A673 (cell line): Measurements from ENCODE around the gene PRRG1. TPM values are rescaled to one million over a fixed set of nuclear protein-coding genes. Genes with fewer than 3 reads are reported as not detected.

Experiments used
- BruUV-seq: library from RNA; stranded (reverse); fragments of 400-500 nt; replicated peaks from 2 replicates; lab custom pipeline; 2021; lab: Mats Ljungman, UMichigan
- CTCF ChIA-PET: fragments of 300-600 bp; sonication (Branson Sonifier 250); formaldehyde crosslinking; loops from one replicate; lab custom pipeline; 2022; ENCODE audit warnings: antibody characterized with exemption; lab: Charles Lee
- POLR2A ChIA-PET: fragments of 300-600 bp; sonication (Branson Sonifier 250); formaldehyde crosslinking; loops from one replicate; lab custom pipeline; 2022; ENCODE audit warnings: antibody characterized with exemption; ENCODE audit not compliant: low non-redundant PET; lab: Charles Lee
- DNase-seq: peaks from one replicate; pipeline ENCODE4 v3.0.0-alpha.2; 2015; ENCODE audit warnings: low spot score
- H3K27ac ChIP-seq: fragments of 200-600 bp; sonication (generic); 2 replicates; pipeline ENCODE4 v1.5.1; 2016; ENCODE audit warnings: mixed run types, low read depth, mild to moderate bottlenecking, mixed read lengths, antibody characterized with exemption, low read length; ENCODE audit not compliant: poor library complexity, severe bottlenecking
- H3K27me3 ChIP-seq: fragments of 200-600 bp; sonication (generic); replicated peaks from 2 replicates; pipeline ENCODE4 v1.6.1; 2017; ENCODE audit warnings: mixed run types, low read depth, mild to moderate bottlenecking, mixed read lengths, antibody characterized with exemption, low read length; ENCODE audit not compliant: insufficient read depth, poor library complexity
- H3K36me3 ChIP-seq: fragments of 200-600 bp; sonication (generic); 2 replicates; pipeline ENCODE4 v1.6.1; 2016; ENCODE audit warnings: mixed run types, mild to moderate bottlenecking, mixed read lengths, antibody characterized with exemption, low read length; ENCODE audit not compliant: insufficient read depth, poor library complexity, severe bottlenecking
- H3K4me1 ChIP-seq: fragments of 200-600 bp; sonication (generic); 2 replicates; pipeline ENCODE4 v1.6.1; 2017; ENCODE audit warnings: mixed run types, mild to moderate bottlenecking, mixed read lengths, antibody characterized with exemption, low read length; ENCODE audit not compliant: insufficient read depth, poor library complexity, severe bottlenecking
- H3K4me3 ChIP-seq: fragments of 200-600 bp; sonication (generic); 2 replicates; pipeline ENCODE4 v1.5.1; 2016; ENCODE audit warnings: low read depth, mixed run types, mild to moderate bottlenecking, mixed read lengths, low read length; ENCODE audit not compliant: poor library complexity, severe bottlenecking
- H3K9me3 ChIP-seq: fragments of 200-600 bp; sonication (generic); 2 replicates; pipeline ENCODE4 v1.6.1; 2016; ENCODE audit warnings: mixed run types, low read depth, mild to moderate bottlenecking, mixed read lengths, antibody characterized with exemption, low read length; ENCODE audit not compliant: poor library complexity, severe bottlenecking
- CTCF ChIP-seq: fragments of 300-800, 200-600 bp; sonication (generic); conservative IDR thresholded peaks from 2 replicates; pipeline ENCODE4 v1.5.1; 2017; ENCODE audit warnings: low read depth, mild to moderate bottlenecking, antibody characterized with exemption, low read length, moderate library complexity, mixed read lengths
- EZH2 ChIP-seq: fragments of 200-600 bp; sonication (generic); IDR thresholded peaks from 2 replicates; pipeline ENCODE4 v1.6.1; 2017; ENCODE audit warnings: borderline replicate concordance, low read depth, mild to moderate bottlenecking, mixed read lengths, antibody characterized with exemption, low read length; ENCODE audit not compliant: poor library complexity, severe bottlenecking
- intact Hi-C: fragments of 100-400 bp; cut with micrococcal nuclease; formaldehyde crosslinking; loops from one replicate; pipeline ENCODE4 v1.10.0; 2022; ENCODE audit not compliant: unreplicated experiment
- total RNA-seq: library from RNA; stranded (reverse); gene quantifications from 2 replicates; pipeline ENCODE4 v1.2.3, GENCODE V29; 2021

PRRG1 gene
- total RNA-seq, 1 experiment from 2014 or later: 10.4 TPM

GRCh38 chrX:37487271-37487670, 138.1 kb downstream of the PRRG1 start:
- Histone ChIP-seq H3K9me3 (no peaks in the 10 kb centered on the region), H3K27me3 (no peaks in the 10 kb centered on the region), H3K36me3 (no peaks in the 10 kb centered on the region), H3K4me1 (no peaks in the 10 kb centered on the region), H3K4me3 (no peak overlapping the region), H3K27ac (no peak overlapping the region)
- POLR2A ChIA-PET: no interaction called here
- intact Hi-C loops: no loop called here
- DNase-seq: no peak
- TF ChIP-seq CTCF (no peak), EZH2 (no peak)
- CTCF ChIA-PET: no interaction called here
- BruUV-seq: no TSS peak

GRCh38 chrX:37488323-37488722, 139.2 kb downstream of the PRRG1 start:
- ChIA-PET CTCF (no interaction called here), POLR2A (no interaction called here)
- no peaks in the 10 kb centered on the region for H3K4me1 ChIP-seq
- no peak overlapping the region for H3K27ac ChIP-seq
- no peaks in the 10 kb centered on the region for H3K36me3 ChIP-seq
- no peak overlapping the region for H3K4me3 ChIP-seq
- no TSS peak for BruUV-seq
- no peak for DNase-seq
- H3K27me3 ChIP-seq: no peaks in the 10 kb centered on the region
- no peak for TF ChIP-seq EZH2
- no peak for TF ChIP-seq CTCF
- intact Hi-C loops: no loop called here
- no peaks in the 10 kb centered on the region for H3K9me3 ChIP-seq

- intact Hi-C loops: no loop called here
- ChIA-PET CTCF (no interaction called here), POLR2A (no interaction called here)
- Histone ChIP-seq H3K4me3 (no peak overlapping the region), H3K27me3 (no peaks in the 10 kb centered on the region), H3K9me3 (no peaks in the 10 kb centered on the region), H3K27ac (no peak overlapping the region), H3K4me1 (no peaks in the 10 kb centered on the region), H3K36me3 (no peaks in the 10 kb centered on the region)
- no TSS peak for BruUV-seq
- TF ChIP-seq EZH2 (no peak), CTCF (no peak)
- no peak for DNase-seq
These were observed 142.5 kb downstream of the PRRG1 start for GRCh38 chrX:37491686-37492085.
